Measurements from ENCODE around the gene DNAJC6.

DNA sequence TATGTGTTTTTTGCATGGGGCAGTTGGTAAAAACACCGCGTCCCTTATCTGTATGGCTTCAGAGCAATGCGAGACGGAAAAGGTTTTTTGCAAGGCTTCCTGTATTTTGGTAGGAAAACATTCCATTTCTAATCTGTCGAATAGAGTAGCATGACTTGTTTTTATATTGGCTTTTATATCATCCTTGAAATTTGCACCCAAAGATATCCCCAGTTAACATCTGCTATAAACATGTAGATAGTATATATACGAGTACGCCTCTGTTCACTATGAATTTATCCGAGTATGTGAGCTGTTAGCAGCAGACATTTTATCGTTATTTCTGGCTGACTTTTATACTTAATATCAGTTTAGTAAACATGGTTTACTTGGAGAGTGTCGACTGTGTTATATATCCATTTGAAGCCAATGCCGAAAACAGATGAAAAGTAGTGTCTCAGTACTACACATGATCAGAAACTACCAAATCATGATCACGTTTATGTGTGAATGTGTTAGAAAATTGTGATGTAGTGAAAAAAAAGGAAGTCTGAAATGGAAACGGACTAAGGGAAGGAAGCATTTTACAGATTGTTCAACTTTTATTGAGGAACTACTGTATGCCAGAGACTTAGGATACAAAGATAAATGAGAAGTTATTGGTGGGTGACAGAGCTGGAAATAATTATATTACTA lies 112.1 kb downstream of the DNAJC6 start:
- no peak for TF ChIP-seq POLR2AphosphoS5 (IDR thresholded peaks at IDR 0.05; ENCODE audit: low read depth, low read length)
- no peak for TF ChIP-seq USF2 (IDR thresholded peaks at IDR 0.05; ENCODE audit: borderline replicate concordance, low read depth, low read length)
- no peak for TF ChIP-seq CTCF (IDR thresholded peaks at IDR 0.05)
- no peak for TF ChIP-seq MAX (IDR thresholded peaks at IDR 0.05; ENCODE audit: low read depth)
- TF ChIP-seq TEAD4 (IDR thresholded peaks at IDR 0.05; ENCODE audit: borderline replicate concordance, insufficient read depth): no peak
- TF ChIP-seq NRF1 (IDR thresholded peaks at IDR 0.05; ENCODE audit: low read depth, low read length): no peak
